ENCODE data around the gene CTDP1. TPM values are rescaled to one million over a fixed set of nuclear protein-coding genes. Genes with fewer than 3 reads are reported as not detected.

CTDP1 gene
- total and polyA plus RNA-seq, 12 donors, result 3.8 to 23.9 (median 15.8) TPM

DNA sequence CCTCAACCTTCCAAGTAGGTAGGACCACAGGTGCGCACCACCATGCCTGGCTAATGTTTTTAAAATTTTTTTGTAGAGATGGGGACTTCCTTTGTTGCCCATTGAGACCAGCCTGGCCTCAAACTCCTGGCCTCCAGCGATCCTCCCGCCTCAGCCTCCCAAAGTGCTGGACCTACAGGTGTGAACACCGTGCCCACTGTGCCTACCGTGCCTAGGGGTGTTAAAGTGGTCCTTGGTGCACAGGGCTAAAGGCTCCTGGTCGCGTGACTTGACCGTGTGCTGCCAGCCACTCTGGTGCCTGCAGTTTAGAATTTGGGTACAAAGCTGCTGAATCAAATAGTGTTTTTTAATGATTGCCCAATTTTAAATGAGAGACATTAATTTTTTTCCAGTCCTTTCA lies 67.1 kb downstream of the CTDP1 start:
- H3K27me3 ChIP-seq, result no peaks in the 10 kb centered on the region
- peak in 1 of 7 donors; percentile 42 for DNase-seq
- H3K36me3 ChIP-seq (replicated peaks in 1 of 2), result peaks cover 0 to 6% of the 10 kb centered on the region in 2 donors
- 96 to 99% (median 98%) methylated on average over 8 of the region's 8 CpGs for WGBS, 4 donors
- TF ChIP-seq CTCF (IDR thresholded peaks at IDR 0.05), result no peak
- no peaks in the 10 kb centered on the region for H3K4me1 ChIP-seq (replicated peaks in 1 of 2)
- no peaks in the 10 kb centered on the region for H3K9me3 ChIP-seq (replicated peaks in 1 of 3)
- no peak overlapping the region for H3K27ac ChIP-seq
- intact Hi-C loops (cut with DNase I), result no loop called here
- H3K4me3 ChIP-seq, result no peak overlapping the region

- 93 to 98% (median 96%) methylated on average over 30 to 35 of the region's 35 CpGs for WGBS, 4 donors
- intact Hi-C loops (cut with DNase I), result no loop called here
- H3K9me3 ChIP-seq (replicated peaks in 1 of 3), result no peaks in the 10 kb centered on the region
- H3K4me3 ChIP-seq, result no peak overlapping the region
- H3K4me1 ChIP-seq (replicated peaks in 1 of 2), result no peaks in the 10 kb centered on the region
- H3K27ac ChIP-seq, result no peak overlapping the region
- TF ChIP-seq POLR2A (IDR thresholded peaks at IDR 0.05) (no peak), CTCF (IDR thresholded peaks at IDR 0.05) (no peak)
- peak in 1 of 7 donors; percentile 37 for DNase-seq
- H3K27me3 ChIP-seq, result no peaks in the 10 kb centered on the region
- peaks cover 0 to 6% of the 10 kb centered on the region in 2 donors for H3K36me3 ChIP-seq (replicated peaks in 1 of 2)
Measured at GRCh38 chr18:79747156-79747845, 67.7 kb downstream of the CTDP1 start.

DNA sequence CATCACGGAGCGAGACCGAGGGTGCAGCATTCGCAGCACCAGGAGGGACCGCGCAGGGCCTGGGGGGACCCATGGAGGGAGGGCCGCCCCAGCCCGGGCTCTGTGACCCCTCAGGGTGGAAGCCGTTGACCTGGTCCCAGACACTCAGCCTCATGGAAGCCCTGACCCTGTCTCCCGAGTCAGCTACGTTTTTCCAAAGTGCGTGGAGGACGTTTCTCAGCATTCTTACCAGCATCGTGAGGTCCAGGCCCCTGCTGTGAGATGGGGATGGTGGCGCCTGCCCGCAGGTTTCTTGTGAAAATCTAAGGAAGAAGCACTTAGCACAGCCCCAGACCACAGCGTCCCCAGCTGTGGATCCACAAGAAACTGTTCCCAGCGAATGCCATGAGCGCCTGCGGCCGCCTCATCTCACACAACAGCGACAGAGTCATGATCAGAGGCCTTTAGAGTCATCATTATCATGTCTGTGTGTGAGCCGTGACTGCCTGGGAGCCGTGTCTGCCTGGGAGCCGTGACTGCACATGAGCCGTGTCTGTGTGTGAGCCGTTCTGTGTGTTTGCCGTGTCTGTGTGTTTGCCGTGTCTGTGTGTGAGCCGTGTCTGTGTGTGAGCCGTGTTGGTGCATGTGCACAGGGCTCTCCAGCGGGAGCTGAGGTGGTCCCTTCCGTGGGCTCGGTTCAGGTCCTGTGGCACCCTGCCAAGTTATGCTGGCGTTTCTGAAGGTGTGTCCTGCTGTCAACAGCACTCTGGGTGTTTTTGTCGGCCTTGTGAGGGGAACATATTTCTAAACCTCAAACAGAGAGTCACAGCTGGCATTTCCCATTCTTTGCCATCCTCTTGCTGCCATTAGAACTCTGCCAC lies 68.9 kb downstream of the CTDP1 start:
- no peak overlapping the region for H3K27ac ChIP-seq
- intact Hi-C loops (cut with DNase I), result no loop called here
- no peaks in the 10 kb centered on the region for H3K4me1 ChIP-seq (replicated peaks in 1 of 2)
- TF ChIP-seq CTCF (IDR thresholded peaks at IDR 0.05) (no peak), POLR2A (IDR thresholded peaks at IDR 0.05) (no peak)
- DNase-seq, result no peak
- WGBS, 4 donors, result 92 to 94% (median 92%) methylated on average over 10 to 36 of the region's 36 CpGs
- H3K27me3 ChIP-seq, result no peaks in the 10 kb centered on the region
- peaks cover 0 to 9% of the 10 kb centered on the region in 2 donors for H3K36me3 ChIP-seq (replicated peaks in 1 of 2)
- H3K4me3 ChIP-seq, result no peak overlapping the region
- H3K9me3 ChIP-seq (replicated peaks in 1 of 3), result no peaks in the 10 kb centered on the region

All from adrenal gland (tissue), 12 donors.